HUES6 (cell line): Measurements from ENCODE around the gene ATP10A.
"Not testable (repeated sequence)": the region's sequence is repeated elsewhere in the genome, so short reads cannot be mapped to it uniquely, and the experiment has no call there.

Source experiments
- H3K27ac ChIP-seq: 2 replicates; pipeline ENCODE4 v1.7.0; 2013; ENCODE audit warnings: low read depth, mild to moderate bottlenecking, low read length, inconsistent platforms
- H3K27me3 ChIP-seq: 2 replicates; pipeline ENCODE4 v1.6.1; 2013; ENCODE audit warnings: low read length; ENCODE audit not compliant: control insufficient read depth, insufficient read depth
- H3K36me3 ChIP-seq: 2 replicates; pipeline ENCODE4 v1.6.1; 2013; ENCODE audit warnings: low read length; ENCODE audit not compliant: control insufficient read depth, insufficient read depth
- H3K4me1 ChIP-seq: 2 replicates; pipeline ENCODE4 v1.6.1; 2013; ENCODE audit warnings: low read length; ENCODE audit not compliant: control insufficient read depth, insufficient read depth
- H3K4me3 ChIP-seq: 2 replicates; pipeline ENCODE4 v1.5.1; 2013; ENCODE audit warnings: low read depth, low read length
- H3K9ac ChIP-seq: one replicate; pipeline ENCODE4 v1.6.1; 2013; ENCODE audit warnings: mild to moderate bottlenecking, low read length
- H3K9me3 ChIP-seq: 2 replicates; pipeline ENCODE4 v1.6.1; 2013; ENCODE audit warnings: low read depth, low read length; ENCODE audit not compliant: control insufficient read depth, insufficient read depth

Gene ATP10A

GRCh38 chr15:25658560-25658959, 204.6 kb downstream of the ATP10A start:
- Histone ChIP-seq H3K9me3 (no peaks in the 10 kb centered on the region), H3K4me1 (peaks cover 33% of the 10 kb centered on the region), H3K4me3 (no peak overlapping the region), H3K27me3 (no peaks in the 10 kb centered on the region), H3K9ac (no peak overlapping the region), H3K27ac (no peak overlapping the region), H3K36me3 (no peaks in the 10 kb centered on the region)

GRCh38 chr15:25655207-25655948, 207.7 kb downstream of the ATP10A start:
- Histone ChIP-seq H3K27ac (no peak overlapping the region), H3K27me3 (peaks cover 3% of the 10 kb centered on the region; the same call in 1 of the 2 replicates), H3K9me3 (no peaks in the 10 kb centered on the region), H3K4me1 (peaks cover 13% of the 10 kb centered on the region; the same call in 1 of the 2 replicates), H3K36me3 (no peaks in the 10 kb centered on the region), H3K9ac (no peak overlapping the region), H3K4me3 (no peak overlapping the region; the same call in 1 of the 2 replicates)

- H3K4me3 ChIP-seq, result no peak overlapping the region
- no peaks in the 10 kb centered on the region for H3K36me3 ChIP-seq
- no peaks in the 10 kb centered on the region for H3K9me3 ChIP-seq
- H3K27me3 ChIP-seq, result peaks cover 17% of the 10 kb centered on the region
- H3K4me1 ChIP-seq, result peaks cover 13% of the 10 kb centered on the region; the same call in 1 of the 2 replicates
- no peak overlapping the region for H3K9ac ChIP-seq
- no peak overlapping the region for H3K27ac ChIP-seq
Observed at GRCh38 chr15:25653371-25653770, 209.8 kb downstream of the ATP10A start.

- Histone ChIP-seq H3K4me1 (peaks cover 13% of the 10 kb centered on the region; the same call in 1 of the 2 replicates), H3K27ac (no peak overlapping the region), H3K27me3 (peaks cover 24% of the 10 kb centered on the region), H3K4me3 (no peak overlapping the region), H3K9me3 (no peaks in the 10 kb centered on the region), H3K9ac (no peak overlapping the region), H3K36me3 (no peaks in the 10 kb centered on the region)
Observed at GRCh38 chr15:25652704-25653103, 210.4 kb downstream of the ATP10A start.

GRCh38 chr15:25649390-25649789, 213.7 kb downstream of the ATP10A start:
- H3K4me1 ChIP-seq, result peaks cover 2% of the 10 kb centered on the region
- no peak overlapping the region for H3K27ac ChIP-seq
- H3K36me3 ChIP-seq, result no peaks in the 10 kb centered on the region
- no peak overlapping the region for H3K9ac ChIP-seq
- H3K27me3 ChIP-seq, result peaks cover 51% of the 10 kb centered on the region
- H3K9me3 ChIP-seq, result no peaks in the 10 kb centered on the region
- H3K4me3 ChIP-seq, result no peak overlapping the region

- Histone ChIP-seq H3K9me3 (no peaks in the 10 kb centered on the region), H3K36me3 (no peaks in the 10 kb centered on the region), H3K27me3 (peaks cover 93% of the 10 kb centered on the region), H3K27ac (no peak overlapping the region), H3K9ac (no peak overlapping the region), H3K4me3 (no peak overlapping the region), H3K4me1 (peaks cover 24% of the 10 kb centered on the region)
Observed at GRCh38 chr15:25643120-25643519, 220.0 kb downstream of the ATP10A start.

- Histone ChIP-seq H3K27me3 (peaks cover 96% of the 10 kb centered on the region), H3K9me3 (no peaks in the 10 kb centered on the region), H3K4me1 (peaks cover 32% of the 10 kb centered on the region), H3K4me3 (no peak overlapping the region), H3K27ac (no peak overlapping the region), H3K9ac (no peak overlapping the region), H3K36me3 (no peaks in the 10 kb centered on the region)
Observed at GRCh38 chr15:25641762-25642161, 221.4 kb downstream of the ATP10A start.

GRCh38 chr15:25641361-25641760, 221.8 kb downstream of the ATP10A start:
- peaks cover 99% of the 10 kb centered on the region for H3K27me3 ChIP-seq
- H3K4me1 ChIP-seq, result peaks cover 34% of the 10 kb centered on the region
- no peak overlapping the region for H3K4me3 ChIP-seq
- no peak overlapping the region for H3K27ac ChIP-seq
- H3K9me3 ChIP-seq, result no peaks in the 10 kb centered on the region
- H3K9ac ChIP-seq, result no peak overlapping the region
- no peaks in the 10 kb centered on the region for H3K36me3 ChIP-seq

- H3K27me3 ChIP-seq, result peaks cover 99% of the 10 kb centered on the region
- H3K4me1 ChIP-seq, result peaks cover 34% of the 10 kb centered on the region
- H3K36me3 ChIP-seq, H3K4me3 ChIP-seq, H3K27ac ChIP-seq, H3K9ac ChIP-seq, H3K9me3 ChIP-seq: not testable (repeated sequence)
Observed at GRCh38 chr15:25640959-25641358, 222.2 kb downstream of the ATP10A start.

- no peaks in the 10 kb centered on the region for H3K36me3 ChIP-seq
- H3K4me1 ChIP-seq, result peaks cover 34% of the 10 kb centered on the region
- peaks cover 96% of the 10 kb centered on the region for H3K27me3 ChIP-seq
- H3K9ac ChIP-seq, result no peak overlapping the region
- H3K9me3 ChIP-seq, result no peaks in the 10 kb centered on the region
- H3K27ac ChIP-seq, result no peak overlapping the region
- H3K4me3 ChIP-seq, result no peak overlapping the region
Observed at GRCh38 chr15:25640381-25640780, 222.7 kb downstream of the ATP10A start.

- H3K9ac ChIP-seq, H3K9me3 ChIP-seq, H3K4me3 ChIP-seq, H3K27ac ChIP-seq, H3K36me3 ChIP-seq, H3K4me1 ChIP-seq: not testable (repeated sequence)
- peaks cover 58% of the 10 kb centered on the region for H3K27me3 ChIP-seq
Observed at GRCh38 chr15:25636486-25636885, 226.6 kb downstream of the ATP10A start.
